ENCODE results near the gene IRF8. TPM values are rescaled to one million over a fixed set of nuclear protein-coding genes. Genes with fewer than 3 reads are reported as not detected.

Gene IRF8
- total RNA-seq, 1 experiment from 2014 or later, result 29.5 TPM

DNA sequence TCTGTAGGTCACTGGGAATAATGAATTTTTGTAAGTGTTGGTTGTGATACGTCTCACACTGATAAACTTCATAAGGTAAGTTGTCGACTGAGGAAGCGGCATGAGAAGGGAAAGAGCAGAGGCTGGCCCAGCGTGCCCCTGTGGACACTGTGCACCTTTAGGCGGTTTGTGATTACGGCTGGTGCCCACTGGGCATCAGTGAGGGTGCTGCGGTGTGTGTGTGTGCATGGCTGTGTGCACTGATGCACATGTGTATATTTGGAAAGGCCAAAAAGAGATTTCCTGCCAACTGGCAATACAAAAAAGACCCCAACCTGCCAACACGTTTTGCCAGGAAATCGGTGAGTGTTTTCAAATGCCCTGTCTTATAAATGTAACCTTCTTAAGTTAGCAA lies 11.9 kb downstream of the IRF8 start:
- Mint-ChIP-seq H3K36me3 (ENCODE audit: insufficient read depth, unreplicated experiment) (peaks cover 28% of the 10 kb centered on the region), H3K27me3 (ENCODE audit: insufficient read depth, unreplicated experiment) (no peaks in the 10 kb centered on the region), H3K27ac (ENCODE audit: unreplicated experiment) (no peak overlapping the region), H3K9me3 (ENCODE audit: unreplicated experiment) (no peaks in the 10 kb centered on the region), H3K4me1 (ENCODE audit: low read depth, unreplicated experiment) (no peaks in the 10 kb centered on the region), H3K4me3 (ENCODE audit: unreplicated experiment) (no peak overlapping the region)
- intact Hi-C loops (cut with micrococcal nuclease; ENCODE audit: unreplicated experiment), result no loop called here
- H3K4me3 ChIP-seq (ENCODE audit: low read depth, low read length), result no peak overlapping the region
- no peak for DNase-seq
- TF ChIP-seq, protein P1, sequence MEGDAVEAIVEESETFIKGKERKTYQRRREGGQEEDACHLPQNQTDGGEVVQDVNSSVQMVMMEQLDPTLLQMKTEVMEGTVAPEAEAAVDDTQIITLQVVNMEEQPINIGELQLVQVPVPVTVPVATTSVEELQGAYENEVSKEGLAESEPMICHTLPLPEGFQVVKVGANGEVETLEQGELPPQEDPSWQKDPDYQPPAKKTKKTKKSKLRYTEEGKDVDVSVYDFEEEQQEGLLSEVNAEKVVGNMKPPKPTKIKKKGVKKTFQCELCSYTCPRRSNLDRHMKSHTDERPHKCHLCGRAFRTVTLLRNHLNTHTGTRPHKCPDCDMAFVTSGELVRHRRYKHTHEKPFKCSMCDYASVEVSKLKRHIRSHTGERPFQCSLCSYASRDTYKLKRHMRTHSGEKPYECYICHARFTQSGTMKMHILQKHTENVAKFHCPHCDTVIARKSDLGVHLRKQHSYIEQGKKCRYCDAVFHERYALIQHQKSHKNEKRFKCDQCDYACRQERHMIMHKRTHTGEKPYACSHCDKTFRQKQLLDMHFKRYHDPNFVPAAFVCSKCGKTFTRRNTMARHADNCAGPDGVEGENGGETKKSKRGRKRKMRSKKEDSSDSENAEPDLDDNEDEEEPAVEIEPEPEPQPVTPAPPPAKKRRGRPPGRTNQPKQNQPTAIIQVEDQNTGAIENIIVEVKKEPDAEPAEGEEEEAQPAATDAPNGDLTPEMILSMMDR (IDR thresholded peaks at IDR 0.05; ENCODE audit: insufficient read depth in 1 of 2, low read depth in 1 of 2, low read length in 1 of 2, severe bottlenecking in 1 of 2, unreplicated experiment in 1 of 2), result no peak
- H3K9me3 ChIP-seq, result no peaks in the 10 kb centered on the region
- peaks cover 3% of the 10 kb centered on the region for H3K4me1 ChIP-seq
- BruUV-seq (replicated peaks), result no TSS peak
- H3K27me3 ChIP-seq (replicated peaks; ENCODE audit: control insufficient read depth, insufficient read depth, low read length), result no peaks in the 10 kb centered on the region
- peaks cover 7% of the 10 kb centered on the region for H3K36me3 ChIP-seq (ENCODE audit: control insufficient read depth, insufficient read depth, low read length)
- ChIA-PET POLR2A (no interaction called here), CTCF (no interaction called here)

DNA sequence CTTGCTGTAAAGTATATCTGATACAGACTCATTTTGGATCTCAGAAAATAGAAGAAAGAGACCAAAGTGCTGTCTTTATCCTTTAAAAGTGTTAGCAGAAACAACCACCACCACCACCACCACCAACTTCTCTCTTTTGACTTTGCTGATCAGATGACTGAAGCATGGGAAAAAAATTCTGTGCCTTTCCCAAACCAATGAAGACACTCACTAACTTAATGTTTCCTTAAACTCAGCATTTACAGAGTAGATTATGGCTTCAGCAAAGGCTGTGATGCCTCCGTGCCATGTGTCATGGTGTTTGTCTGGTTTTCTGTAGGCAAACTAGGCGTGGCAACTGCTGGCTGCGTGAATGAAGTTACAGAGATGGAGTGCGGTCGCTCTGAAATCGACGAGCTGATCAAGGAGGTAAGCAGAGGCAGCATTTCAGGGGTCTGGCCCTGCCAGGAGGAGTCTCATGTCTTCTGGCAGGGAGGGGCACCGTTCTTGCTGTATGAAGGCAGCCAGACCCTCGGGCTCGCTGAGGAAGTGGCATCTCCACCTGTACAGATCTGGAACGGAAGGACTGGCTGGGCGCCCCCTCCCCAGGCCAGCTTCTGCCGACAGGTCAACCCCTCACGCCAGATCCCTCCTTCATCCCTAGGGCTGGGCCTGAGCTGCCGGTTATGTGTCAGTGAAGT lies 12.4 kb downstream of the IRF8 start:
- Mint-ChIP-seq H3K4me3 (ENCODE audit: unreplicated experiment) (no peak overlapping the region), H3K4me1 (ENCODE audit: low read depth, unreplicated experiment) (peaks cover 2% of the 10 kb centered on the region), H3K27ac (ENCODE audit: unreplicated experiment) (no peak overlapping the region), H3K36me3 (ENCODE audit: insufficient read depth, unreplicated experiment) (peaks cover 27% of the 10 kb centered on the region), H3K9me3 (ENCODE audit: unreplicated experiment) (no peaks in the 10 kb centered on the region), H3K27me3 (ENCODE audit: insufficient read depth, unreplicated experiment) (no peaks in the 10 kb centered on the region)
- intact Hi-C loops (cut with micrococcal nuclease; ENCODE audit: unreplicated experiment), result no loop called here
- BruUV-seq (replicated peaks), result no TSS peak
- H3K4me1 ChIP-seq, result peaks cover 9% of the 10 kb centered on the region
- ChIA-PET POLR2A (no interaction called here), CTCF (no interaction called here)
- TF ChIP-seq, protein P1 (IDR thresholded peaks at IDR 0.05; ENCODE audit: insufficient read depth in 1 of 2, low read depth in 1 of 2, low read length in 1 of 2, severe bottlenecking in 1 of 2, unreplicated experiment in 1 of 2), result no peak
- H3K36me3 ChIP-seq (ENCODE audit: control insufficient read depth, insufficient read depth, low read length), result peaks cover 7% of the 10 kb centered on the region
- no peak for DNase-seq
- H3K4me3 ChIP-seq (ENCODE audit: low read depth, low read length), result no peak overlapping the region
- no peaks in the 10 kb centered on the region for H3K27me3 ChIP-seq (replicated peaks; ENCODE audit: control insufficient read depth, insufficient read depth, low read length)
- no peaks in the 10 kb centered on the region for H3K9me3 ChIP-seq

DNA sequence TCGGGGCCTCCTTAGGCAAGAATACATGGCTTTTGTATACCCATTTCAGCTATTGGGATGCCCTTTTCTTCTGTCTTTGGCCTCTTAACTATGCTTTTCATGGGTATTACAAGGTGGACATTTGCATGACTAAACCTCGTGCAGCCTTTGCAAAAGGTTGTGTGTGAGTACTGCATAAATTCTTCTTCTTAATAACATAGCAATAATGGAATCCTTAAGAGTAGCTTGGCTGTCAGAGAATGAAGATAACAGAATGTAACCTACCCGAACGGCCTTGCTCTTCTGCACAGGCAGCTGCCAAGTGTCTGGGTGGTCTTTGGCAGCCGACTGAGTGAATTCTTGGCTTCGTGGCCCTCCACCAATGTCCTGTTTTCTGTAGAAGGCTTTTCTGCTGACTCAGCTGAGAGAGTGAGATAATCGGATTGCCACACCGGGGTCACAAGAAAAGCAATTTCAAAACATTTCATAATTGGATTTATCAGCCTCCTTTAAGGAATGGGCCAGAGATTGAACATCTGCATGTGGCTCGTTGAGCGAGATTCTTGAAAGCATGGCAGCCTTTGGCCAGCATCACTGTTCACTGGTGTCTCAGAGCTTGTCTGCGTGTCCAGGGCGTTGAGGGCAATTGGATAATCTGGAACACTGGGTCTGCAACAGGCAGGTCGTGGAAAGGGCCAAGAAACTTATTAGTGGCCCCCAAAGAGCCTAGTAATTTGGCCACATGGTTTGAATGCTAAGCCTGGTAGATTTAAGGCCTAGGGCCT lies 13.4 kb downstream of the IRF8 start:
- Histone ChIP-seq H3K27me3 (replicated peaks; ENCODE audit: control insufficient read depth, insufficient read depth, low read length) (no peaks in the 10 kb centered on the region), H3K36me3 (ENCODE audit: control insufficient read depth, insufficient read depth, low read length) (peaks cover 7% of the 10 kb centered on the region), H3K9me3 (no peaks in the 10 kb centered on the region), H3K4me3 (ENCODE audit: low read depth, low read length) (no peak overlapping the region), H3K4me1 (peaks cover 19% of the 10 kb centered on the region)
- Mint-ChIP-seq H3K27me3 (ENCODE audit: insufficient read depth, unreplicated experiment) (no peaks in the 10 kb centered on the region), H3K9me3 (ENCODE audit: unreplicated experiment) (no peaks in the 10 kb centered on the region), H3K36me3 (ENCODE audit: insufficient read depth, unreplicated experiment) (peaks cover 33% of the 10 kb centered on the region), H3K27ac (ENCODE audit: unreplicated experiment) (no peak overlapping the region), H3K4me1 (ENCODE audit: low read depth, unreplicated experiment) (peaks cover 7% of the 10 kb centered on the region), H3K4me3 (ENCODE audit: unreplicated experiment) (no peak overlapping the region)
- TF ChIP-seq, protein P1 (IDR thresholded peaks at IDR 0.05; ENCODE audit: insufficient read depth in 1 of 2, low read depth in 1 of 2, low read length in 1 of 2, severe bottlenecking in 1 of 2, unreplicated experiment in 1 of 2), result no peak
- ChIA-PET POLR2A (interaction anchor here (0.5 kb wide), 1 partner anchor 106 kb away, joined by 4 read pairs; no protein-coding TSS in a partner anchor), CTCF (interaction anchor here (0.5 kb wide), 1 partner anchor 93 kb away, joined by 3 read pairs; no protein-coding TSS in a partner anchor)
- intact Hi-C loops (cut with micrococcal nuclease; ENCODE audit: unreplicated experiment), result no loop called here
- no TSS peak for BruUV-seq (replicated peaks)
- DNase-seq, result no peak

Data from Caco-2 (cell line).